NCI-H1436 treated with DMSO at 0.1 percent for 48 hours (cell line): Measurements from ENCODE around the gene RAPGEF1.

ENCODE experiments used
- DNase-seq: peaks from one replicate; lab custom pipeline; 2025; lab: John Stamatoyannopoulos, UW

RAPGEF1 gene

GRCh38 chr9:131707733-131708157, 32.1 kb downstream of the RAPGEF1 start:
- DNase-seq: no peak

GRCh38 chr9:131707050-131707449, 32.8 kb downstream of the RAPGEF1 start:
- no peak for DNase-seq

DNA sequence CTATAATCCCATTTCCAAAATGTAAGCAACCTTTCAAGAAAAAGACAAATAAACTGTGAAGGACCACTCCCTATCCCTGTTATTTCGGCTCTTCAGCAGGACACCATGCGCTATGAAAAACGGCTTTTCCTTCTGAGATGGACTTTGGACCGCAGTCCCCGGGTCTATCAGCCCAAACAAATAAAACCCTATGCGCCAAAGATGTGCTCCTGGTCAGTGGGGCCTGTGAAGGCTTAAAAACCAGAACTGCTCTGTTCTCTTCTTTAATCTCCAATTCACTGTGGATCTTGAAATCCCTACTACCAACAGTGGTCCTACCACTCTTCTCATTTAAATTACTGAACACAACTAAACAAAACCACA, 33.3 kb downstream of the RAPGEF1 start:
- no peak for DNase-seq

GRCh38 chr9:131704988-131705387, 34.9 kb downstream of the RAPGEF1 start:
- no peak for DNase-seq

DNA sequence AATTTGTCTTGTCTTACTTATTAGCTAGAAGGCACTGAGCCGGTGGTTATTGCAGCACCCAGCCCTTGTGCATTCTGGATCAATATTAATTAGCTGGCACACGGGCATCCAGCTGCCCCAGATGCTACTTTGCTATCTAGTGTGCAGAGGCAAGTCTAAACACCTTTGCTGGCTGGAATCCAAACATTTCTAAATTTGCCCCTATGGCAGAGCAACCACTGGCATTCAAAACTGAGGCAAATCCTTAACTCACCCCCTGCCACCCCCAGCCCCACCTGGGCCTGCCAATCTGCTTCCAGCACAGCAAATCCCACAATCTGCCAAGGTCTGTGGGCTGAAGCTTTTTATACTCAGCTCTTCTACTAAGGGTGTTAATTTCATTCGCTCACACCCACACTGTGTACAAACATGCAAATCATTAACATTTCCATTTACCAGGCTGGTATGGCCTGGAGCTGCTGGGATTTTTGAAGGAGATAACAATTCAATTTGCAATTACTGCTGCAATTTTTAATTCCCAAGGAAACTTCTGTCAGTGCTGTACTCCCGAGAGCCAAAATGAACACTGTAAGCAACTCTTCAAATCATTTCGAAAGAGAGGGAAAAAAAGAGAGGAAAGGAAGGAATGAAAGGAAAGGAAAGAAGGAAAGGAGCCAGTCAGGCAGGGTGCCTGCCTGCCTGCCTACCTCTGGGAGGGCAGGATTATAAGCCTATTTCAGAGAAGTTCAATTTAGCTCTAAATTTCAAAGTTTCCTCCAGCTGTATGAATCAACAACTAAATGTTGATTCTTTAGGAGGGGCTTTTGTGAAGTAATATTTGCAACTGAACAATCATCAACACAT, 35.5 kb downstream of the RAPGEF1 start:
- no peak for DNase-seq

GRCh38 chr9:131703697-131704096, 36.2 kb downstream of the RAPGEF1 start:
- no peak for DNase-seq

DNA sequence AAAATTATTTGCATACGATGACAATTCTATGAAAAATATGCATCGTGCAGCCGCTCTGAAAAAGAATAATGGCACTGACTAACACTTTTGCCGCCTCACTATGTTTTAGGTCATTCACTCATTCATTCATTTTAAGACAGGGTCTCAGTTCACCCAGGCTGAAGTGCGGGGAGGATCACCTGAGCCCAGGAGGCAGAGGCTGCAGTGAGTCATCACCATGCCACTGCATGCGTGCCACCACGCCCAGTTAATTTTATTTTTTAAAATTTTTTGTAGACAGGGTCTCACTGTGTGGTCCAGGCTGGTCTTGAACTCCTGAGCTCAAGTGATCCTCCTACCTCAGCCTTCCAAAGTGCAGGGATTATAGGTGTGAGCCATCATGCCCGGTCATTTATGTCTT, 37.0 kb downstream of the RAPGEF1 start:
- DNase-seq: no peak

DNA sequence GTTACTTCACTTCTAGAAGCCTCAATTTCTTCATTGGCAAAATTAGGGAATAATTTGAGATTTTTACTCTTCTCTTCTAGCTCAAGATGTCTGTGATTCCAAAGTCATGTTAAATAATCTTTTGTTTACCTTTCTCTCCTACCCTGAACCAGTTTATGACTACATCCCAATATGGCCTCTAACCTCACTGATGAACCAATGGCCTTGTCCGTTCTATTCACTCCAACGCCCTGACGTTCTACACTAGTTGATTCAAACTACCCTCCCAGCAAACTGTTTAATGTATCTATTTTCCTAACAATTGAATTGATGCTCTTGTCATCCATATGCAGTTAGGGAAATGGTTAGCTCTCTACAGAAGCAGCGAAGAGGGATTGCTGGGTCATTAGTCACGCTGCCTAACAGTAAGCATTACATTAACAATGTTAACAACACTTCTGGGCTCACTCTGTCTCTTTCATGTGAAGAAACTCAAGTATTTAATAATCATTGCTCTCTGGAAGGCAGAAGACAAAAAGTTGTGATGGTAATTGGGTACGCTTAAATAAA, 38.0 kb downstream of the RAPGEF1 start:
- DNase-seq: no peak

GRCh38 chr9:131701436-131701781, 38.5 kb downstream of the RAPGEF1 start:
- no peak for DNase-seq

DNA sequence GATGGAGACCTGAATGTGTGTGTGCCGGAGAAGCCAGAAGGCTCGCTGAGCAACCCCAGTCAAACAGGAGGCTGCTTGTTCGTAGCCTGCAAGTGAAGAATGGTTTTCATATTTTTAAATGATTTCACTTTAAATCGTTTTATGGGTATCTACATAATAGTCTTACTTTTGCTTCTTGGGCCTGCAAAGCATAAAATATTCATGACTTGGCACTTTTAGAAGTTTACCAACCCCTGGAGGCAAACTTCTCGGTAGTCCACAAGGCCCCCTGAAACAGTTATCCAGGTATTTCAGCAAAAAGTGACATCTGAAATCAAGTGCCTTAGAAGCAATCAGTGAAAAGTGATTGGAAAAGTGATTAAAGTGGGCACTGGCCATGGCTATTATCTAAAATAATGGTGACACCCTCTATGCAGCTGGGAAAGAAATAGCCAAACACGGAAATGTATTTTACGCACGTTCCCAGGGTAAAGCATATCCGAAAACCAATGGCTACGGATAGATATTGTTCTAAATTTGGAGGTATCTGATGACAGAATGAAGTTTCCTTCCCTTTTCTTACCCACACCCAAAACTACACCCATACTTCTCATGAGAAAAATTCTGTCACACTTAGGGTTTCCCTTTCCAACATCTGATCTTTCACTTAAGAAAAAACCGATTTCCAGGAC, 39.0 kb downstream of the RAPGEF1 start:
- no peak for DNase-seq

DNA sequence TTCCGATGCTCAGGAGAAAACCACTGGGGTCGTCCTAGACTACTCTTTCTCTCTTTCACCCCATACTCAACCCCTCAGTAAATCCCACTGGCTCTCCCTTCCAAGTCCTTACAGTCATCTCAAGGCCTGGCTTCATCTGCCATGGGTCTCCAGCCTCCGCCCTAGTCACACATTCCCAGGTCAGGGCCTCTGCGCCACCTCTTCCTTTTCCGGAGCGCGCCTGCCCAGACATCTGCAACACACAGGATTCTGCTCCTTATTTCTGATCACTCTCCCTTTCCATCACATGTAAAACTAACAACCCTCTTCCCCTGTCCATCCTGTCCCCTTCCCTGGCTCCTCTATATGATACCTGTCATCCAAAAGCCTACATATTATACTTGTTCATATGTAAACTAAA, 39.8 kb downstream of the RAPGEF1 start:
- no peak for DNase-seq

DNA sequence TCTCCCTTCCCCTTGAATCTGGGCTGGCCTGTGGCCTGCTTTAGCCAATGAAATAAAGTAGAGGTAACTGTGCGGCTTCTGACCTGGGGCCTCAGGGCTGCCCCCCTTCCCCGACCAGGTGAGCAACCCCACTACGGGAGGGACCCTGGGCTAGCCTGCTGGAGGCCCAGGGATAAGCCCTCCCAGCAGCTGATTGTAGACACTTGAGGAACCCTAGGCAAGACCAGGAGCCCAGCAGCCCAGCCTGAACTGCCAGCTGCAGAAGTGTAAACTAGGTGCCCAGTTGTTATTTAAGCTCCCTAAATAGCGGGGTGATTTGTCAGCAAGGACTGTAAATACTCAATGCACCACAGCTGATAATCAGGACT, 41.3 kb downstream of the RAPGEF1 start:
- DNase-seq: no peak

GRCh38 chr9:131697908-131698617, 41.8 kb downstream of the RAPGEF1 start:
- DNase-seq: no peak

- DNase-seq: no peak
Observed at GRCh38 chr9:131697097-131697496, 42.8 kb downstream of the RAPGEF1 start.

GRCh38 chr9:131695836-131696460, 43.9 kb downstream of the RAPGEF1 start:
- DNase-seq: no peak

- DNase-seq: no peak
Observed at GRCh38 chr9:131695366-131695765, 44.5 kb downstream of the RAPGEF1 start.

GRCh38 chr9:131693651-131694597, 46.0 kb downstream of the RAPGEF1 start:
- no peak for DNase-seq

GRCh38 chr9:131692612-131693562, 47.0 kb downstream of the RAPGEF1 start:
- DNase-seq: no peak

DNA sequence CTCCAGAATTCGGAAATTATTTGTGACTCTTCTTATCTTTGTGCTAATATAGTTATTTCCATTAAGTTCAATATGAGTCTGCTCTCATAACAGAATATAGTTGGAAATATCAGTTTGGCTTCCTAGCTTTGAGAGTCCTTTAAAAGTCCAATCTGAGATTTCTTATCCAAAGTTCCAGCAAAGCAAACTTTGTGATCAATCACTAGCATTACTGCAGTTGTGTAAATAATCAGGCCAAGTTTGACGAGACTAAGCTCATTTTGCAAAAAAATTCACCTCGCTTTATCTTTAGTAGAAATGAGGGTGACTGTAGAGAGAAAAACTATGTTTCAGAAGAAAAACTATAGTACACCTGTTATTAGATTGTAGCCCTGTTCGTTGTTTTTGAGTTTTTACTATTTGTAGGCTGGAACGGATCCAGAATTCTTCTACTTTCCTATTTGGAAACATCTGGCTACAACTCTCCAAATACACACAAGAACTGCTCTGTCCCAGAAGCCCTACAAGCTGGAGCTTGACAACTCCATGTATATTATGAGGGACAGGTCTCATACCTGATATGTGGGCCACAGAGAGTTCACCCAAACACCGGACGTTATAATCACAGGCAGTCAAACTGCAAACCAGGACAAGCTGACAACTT, 47.8 kb downstream of the RAPGEF1 start:
- DNase-seq: no peak
